Stomach (tissue), 19 donors: ENCODE results near the gene ZNF780B. TPM values are rescaled to one million over a fixed set of nuclear protein-coding genes. Genes with fewer than 3 reads are reported as not detected.
A peak's percentile ranks its signal among the peaks of the same experiment; 100 is the strongest.

Source experiments
- DNase-seq, 2 donors: peaks; one replicate each; pipeline versions ENCODE4 v3.0.0 to v3.0.0-alpha.2; 2013 to 2019
- H3K27ac ChIP-seq, 5 donors: fragments of 200-600 bp in 4 of 5; sonication (generic) in 4 of 5; one replicate each; pipeline ENCODE4 v1.5.1; 2013 to 2019; ENCODE audit warnings: mild to moderate bottlenecking in 1 of 5, moderate library complexity in 1 of 5
- H3K27me3 ChIP-seq, 3 donors: fragments of 200-600 bp; sonication (generic); one replicate each; pipeline ENCODE4 v1.5.1; 2017 to 2019; ENCODE audit warnings: mixed run types in 1 of 3
- H3K36me3 ChIP-seq, 4 donors: fragments of 200-600 bp; sonication (generic); 1 replicate in 3 of 4; 2 replicates in 1 of 4; pipeline ENCODE4 v1.5.1; 2016 to 2019
- H3K4me1 ChIP-seq, 4 donors: fragments of 200-600 bp; sonication (generic); one replicate each; pipeline ENCODE4 v1.5.1; 2016 to 2019
- H3K4me3 ChIP-seq, 4 donors: fragments of 200-600 bp; sonication (generic) in 3 of 4; one replicate each; pipeline ENCODE4 v1.5.1; 2016 to 2019; ENCODE audit warnings: mild to moderate bottlenecking in 1 of 4
- H3K9me3 ChIP-seq, 4 donors: fragments of 200-600 bp; sonication (generic); one replicate each; pipeline ENCODE4 v1.5.1; 2016 to 2019
- CTCF ChIP-seq, 7 experiments: fragments of 450-650 bp in 4 of 7; fragments of 200-600 bp in 3 of 7; sonication (generic) in 3 of 7; IDR thresholded peaks; one replicate each; pipeline ENCODE4 v1.5.1; 2016 to 2019; ENCODE audit warnings: antibody characterized with exemption in 7 of 7, control low read depth in 2 of 7, mild to moderate bottlenecking in 1 of 7
- EP300 ChIP-seq: sonication (generic); formaldehyde crosslinking; IDR thresholded peaks from one replicate; pipeline ENCODE4 v1.6.1; 2017; ENCODE audit warnings: antibody characterized with exemption
- POLR2A ChIP-seq, 4 donors: fragments of 450-650 bp; IDR thresholded peaks; one replicate each; pipeline ENCODE4 v1.6.1; 2016; ENCODE audit warnings: antibody characterized with exemption in 4 of 4, control low read depth in 2 of 4, mild to moderate bottlenecking in 1 of 4, moderate library complexity in 1 of 4
- POLR2AphosphoS5 ChIP-seq, 3 donors: sonication (generic); formaldehyde crosslinking; IDR thresholded peaks; one replicate each; pipeline ENCODE4 v1.6.1; 2016; ENCODE audit warnings: antibody characterized with exemption in 3 of 3
- WGBS, 5 donors: extraction: QIAGEN DNeasy Blood & Tissue Kit in 3 of 5; methylation state at CpG; one replicate each; pipeline versions ENCODE4 v1.1.5 to v1.1.7; 2013 to 2018; 5-methylcytosine and 5-hydroxymethylcytosine counted together
- intact Hi-C: fragments of 100-400 bp; cut with DNase I; formaldehyde crosslinking; loops from one replicate; pipeline ENCODE4 v1.15.1; 2023; ENCODE audit warnings: low total_unique reads
- long read RNA-seq, 10 donors: transcript quantifications; one replicate each; lab custom pipeline, GENCODE V29; 2026
- polyA plus RNA-seq, 3 donors: library from polyadenylated mRNA; stranded (reverse); fragments of 200-250 nt; gene quantifications; one replicate each; pipeline ENCODE4 v1.2.3, GENCODE V29; 2013
- total RNA-seq, 5 donors: library from RNA; depleted of rRNA; stranded (reverse); fragments of >200 nt; gene quantifications; one replicate each; pipeline versions ENCODE4 v1.1.0 to v1.2.3, GENCODE V29; 2014 to 2016
- donor health status: healthy with polysubstance abuse.
- donor health status: Bipolar disorder and iron deficiency.
- donor health status: healthy.

The ZNF780B gene
- total RNA-seq (10 to 100 TPM in 3 of 5 donors, 1 to 10 TPM in 2; 6.7 to 73.9 (median 11.2) TPM), polyA plus RNA-seq (1 to 10 TPM; 2.7 to 4.1 (median 3.6) TPM)
- long read RNA-seq, donor 1, result 0 reads
- long read RNA-seq, donor 2, result 0 reads
- long read RNA-seq, donor 3, result 0 reads
- long read RNA-seq, donor 4, result 0 reads
- long read RNA-seq, donor 5, result 0 reads
- long read RNA-seq, donor 6, result 0 reads
- long read RNA-seq, donor 7, result 0 reads
- long read RNA-seq, donor 8, result 0 reads
- long read RNA-seq, donor 9, result 0 reads
- long read RNA-seq, donor 10, result 0 reads

GRCh38 chr19:40055832-40056504, at the start of gene ZNF780B:
ZNF780B (minus strand) TSS chr19:40056231; CDS start chr19:40050332, 5,899 bp downstream.
- H3K27ac ChIP-seq, result peak within 1 kb of the TSS in 4 of 5 donors; percentile 71 to 79 (median 76)

GRCh38 chr19:40104754-40105153, 48.7 kb upstream of the ZNF780B start:
- no peaks in the 10 kb centered on the region for H3K9me3 ChIP-seq
- no peak for DNase-seq
- H3K36me3 ChIP-seq, result no peaks in the 10 kb centered on the region
- no peaks in the 10 kb centered on the region for H3K27me3 ChIP-seq
- H3K4me3 ChIP-seq, result no peak overlapping the region
- no peaks in the 10 kb centered on the region for H3K4me1 ChIP-seq
- no peak overlapping the region for H3K27ac ChIP-seq
- 42 to 66% (median 54%) methylated on average over 1 of the region's 1 CpG for WGBS, 5 donors
- TF ChIP-seq CTCF (IDR thresholded peaks at IDR 0.05) (no peak), POLR2AphosphoS5 (IDR thresholded peaks at IDR 0.05) (no peak), POLR2A (IDR thresholded peaks at IDR 0.05) (no peak), EP300 (no peak)
- intact Hi-C loops, result no loop called here

More at GRCh38 chr19:40055832-40056504, at the start of gene ZNF780B:
- Histone ChIP-seq H3K4me1 (peaks cover 7 to 26% (median 14%) of the 10 kb centered on the region in 4 donors), H3K36me3 (no peaks in the 10 kb centered on the region), H3K27me3 (no peaks in the 10 kb centered on the region), H3K4me3 (peak within 1 kb of the TSS; percentile 74 to 96 (median 81)), H3K9me3 (peaks cover 0 to 29% (median 14%) of the 10 kb centered on the region in 4 donors)
- DNase-seq, result peak; percentile 67 to 86
- TF ChIP-seq POLR2AphosphoS5 (IDR thresholded peaks at IDR 0.05) (peak in 2 of 3 donors; percentile 19 to 48), CTCF (IDR thresholded peaks at IDR 0.05) (no peak)
- intact Hi-C loops, result no loop called here
- 0 to 1% (median 0%) methylated on average over 22 to 41 of the region's 41 CpGs for WGBS, 5 donors

GRCh38 chr19:40103600-40103999, 47.6 kb upstream of the ZNF780B start:
- TF ChIP-seq EP300, result no peak
- no peak for TF ChIP-seq CTCF (IDR thresholded peaks at IDR 0.05)
- TF ChIP-seq POLR2AphosphoS5 (IDR thresholded peaks at IDR 0.05), result no peak
- no peak for TF ChIP-seq POLR2A (IDR thresholded peaks at IDR 0.05)
- Histone ChIP-seq H3K4me1 (no peaks in the 10 kb centered on the region), H3K4me3 (no peak overlapping the region), H3K36me3 (no peaks in the 10 kb centered on the region), H3K27me3 (no peaks in the 10 kb centered on the region), H3K27ac (no peak overlapping the region), H3K9me3 (peaks cover 0 to under 1% (median 0%) of the 10 kb centered on the region in 4 donors)
- DNase-seq, result no peak
- intact Hi-C loops, result no loop called here
- 85 to 92% (median 88%) methylated on average over 4 of the region's 4 CpGs for WGBS, 5 donors

- Histone ChIP-seq H3K4me1 (no peaks in the 10 kb centered on the region), H3K27me3 (peaks cover 0 to 16% (median 0%) of the 10 kb centered on the region in 3 donors), H3K9me3 (peaks cover 0 to 2% (median 0%) of the 10 kb centered on the region in 4 donors), H3K27ac (no peak overlapping the region), H3K4me3 (no peak overlapping the region), H3K36me3 (no peaks in the 10 kb centered on the region)
- TF ChIP-seq POLR2AphosphoS5 (IDR thresholded peaks at IDR 0.05), result no peak
- no peak for TF ChIP-seq CTCF (IDR thresholded peaks at IDR 0.05)
- TF ChIP-seq EP300, result no peak
- no peak for TF ChIP-seq POLR2A (IDR thresholded peaks at IDR 0.05)
- DNase-seq, result no peak
- intact Hi-C loops, result no loop called here
- 71 to 92% (median 76%) methylated on average over 1 of the region's 1 CpG for WGBS, 5 donors
Measured at GRCh38 chr19:40101813-40102212, 45.8 kb upstream of the ZNF780B start.
